CD4-positive, alpha-beta T cell treated with Interleukin-4 for 1 hour (primary cell): ENCODE measurements around the gene PTCRA.
"Not testable (repeated sequence)": the region's sequence is repeated elsewhere in the genome, so short reads cannot be mapped to it uniquely, and the experiment has no call there.

Experiments
- DNase-seq, 2 donors: peaks; one replicate each; pipeline ENCODE4 v3.0.0-alpha.2; 2020 to 2022

The PTCRA gene

GRCh38 chr6:42942444-42942843 lies 26.6 kb downstream of the PTCRA start:
- no peak for DNase-seq

- DNase-seq: no peak
Observed at GRCh38 chr6:42947950-42948349, 32.1 kb downstream of the PTCRA start.

GRCh38 chr6:42952389-42952788 lies 36.5 kb downstream of the PTCRA start:
- DNase-seq: no peak

- not testable (repeated sequence) for DNase-seq
Observed at GRCh38 chr6:42954405-42954804, 38.6 kb downstream of the PTCRA start.

GRCh38 chr6:42958125-42958524 lies 42.3 kb downstream of the PTCRA start:
- DNase-seq: no peak

GRCh38 chr6:42959917-42960242 lies 44.0 kb downstream of the PTCRA start:
- no peak for DNase-seq

GRCh38 chr6:42960243-42961019 lies 44.6 kb downstream of the PTCRA start, which contains the start of gene GNMT:
Gene GNMT, plus strand, starts transcription at chr6:42960754. Its CDS starts 14 bp downstream, at chr6:42960768.
- peak in 1 of 2 donors; percentile 26 for DNase-seq

GRCh38 chr6:42961020-42961470 lies 45.2 kb downstream of the PTCRA start:
- DNase-seq: no peak

- no peak for DNase-seq
Observed at GRCh38 chr6:42962096-42962495, 46.2 kb downstream of the PTCRA start.

GRCh38 chr6:42962502-42963178 lies 46.8 kb downstream of the PTCRA start:
- no peak for DNase-seq

- DNase-seq: no peak
Observed at GRCh38 chr6:42963179-42963854, 47.5 kb downstream of the PTCRA start.

GRCh38 chr6:42963855-42964605 lies 48.2 kb downstream of the PTCRA start:
- peak; percentile 30 to 55 for DNase-seq

GRCh38 chr6:42966571-42966970 lies 50.7 kb downstream of the PTCRA start:
- no peak for DNase-seq

- DNase-seq: no peak
Observed at GRCh38 chr6:42967228-42967627, 51.4 kb downstream of the PTCRA start.

GRCh38 chr6:42968126-42968701 lies 52.4 kb downstream of the PTCRA start:
- DNase-seq: no peak

- no peak for DNase-seq
Observed at GRCh38 chr6:42968783-42969182, 52.9 kb downstream of the PTCRA start.

GRCh38 chr6:42969431-42969830 lies 53.6 kb downstream of the PTCRA start:
- no peak for DNase-seq

GRCh38 chr6:42969934-42970333 lies 54.1 kb downstream of the PTCRA start:
- no peak for DNase-seq

- DNase-seq: no peak
Observed at GRCh38 chr6:42970871-42971612, 55.2 kb downstream of the PTCRA start.

- no peak for DNase-seq
Observed at GRCh38 chr6:42971746-42972327, 56.0 kb downstream of the PTCRA start.

- no peak for DNase-seq
Observed at GRCh38 chr6:42973926-42974325, 58.1 kb downstream of the PTCRA start.
